Stimulated activated CD8-positive, alpha-beta memory T cell treated with anti-CD3 and anti-CD28 coated beads, Interleukin-2, amount 100 ng/mL, for 1 hour (primary cell): ENCODE measurements around the gene TSPAN14.

Experiments used
- DNase-seq, 2 donors: peaks; one replicate each; pipeline ENCODE4 v3.0.0-alpha.2; 2020; ENCODE audit warnings: low read depth in 2 of 2

TSPAN14 gene

DNA sequence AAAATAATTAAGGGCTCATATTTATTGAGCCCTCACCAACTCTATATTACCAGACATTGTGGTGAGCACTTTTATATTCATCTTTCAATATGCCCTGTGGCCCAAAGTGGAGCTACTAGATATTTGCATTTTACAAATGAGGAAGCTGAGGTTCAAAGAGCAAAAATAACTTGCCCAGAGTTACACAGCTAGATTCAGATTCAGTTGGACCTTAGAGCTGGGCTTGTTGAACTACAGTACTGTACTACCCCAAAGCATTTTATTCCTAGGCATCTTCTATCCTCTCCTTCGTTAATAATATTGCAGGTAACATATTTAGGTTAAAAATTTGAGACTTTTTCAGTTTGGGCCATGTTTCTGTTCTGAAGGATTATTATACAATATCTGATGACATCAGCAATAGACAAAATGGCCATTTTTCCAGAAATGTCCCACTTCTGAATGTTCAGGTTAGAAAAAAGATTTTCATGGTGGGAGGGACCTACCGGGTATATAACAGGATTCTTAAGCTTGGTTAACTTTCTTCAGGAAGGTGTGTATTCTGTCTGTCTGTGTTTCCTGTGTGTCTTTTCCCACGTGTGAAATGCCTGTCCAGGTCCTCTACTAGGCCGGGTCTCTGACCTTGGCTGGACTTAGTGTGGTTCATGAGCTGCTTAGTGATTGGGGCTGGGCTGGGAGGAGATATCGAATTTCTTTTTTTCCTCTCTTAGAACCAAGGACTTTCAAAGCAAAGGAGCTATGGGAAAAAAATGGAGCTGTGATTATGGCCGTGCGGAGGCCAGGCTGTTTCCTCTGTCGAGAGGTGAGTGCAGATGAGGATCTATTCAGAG, 32.2 kb upstream of the TSPAN14 start:
- no peak for DNase-seq

DNA sequence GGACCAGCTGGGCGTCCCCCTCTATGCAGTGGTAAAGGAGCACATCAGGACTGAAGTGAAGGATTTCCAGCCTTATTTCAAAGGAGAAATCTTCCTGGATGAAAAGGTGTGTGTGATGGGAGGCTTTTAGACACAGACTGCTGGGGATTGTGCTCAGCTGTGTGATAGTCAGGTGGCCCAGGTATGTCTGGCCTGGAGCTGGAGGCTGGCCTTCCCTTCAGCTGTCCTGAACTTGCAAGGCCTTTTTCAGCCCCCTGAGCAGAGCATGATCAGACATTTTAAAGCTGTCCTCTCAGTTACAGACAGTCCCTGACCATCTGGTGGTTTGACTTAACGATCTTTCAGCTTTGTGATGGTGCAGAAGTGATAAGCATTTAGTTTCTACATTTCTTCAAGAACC, 28.2 kb upstream of the TSPAN14 start:
- no peak for DNase-seq

DNA sequence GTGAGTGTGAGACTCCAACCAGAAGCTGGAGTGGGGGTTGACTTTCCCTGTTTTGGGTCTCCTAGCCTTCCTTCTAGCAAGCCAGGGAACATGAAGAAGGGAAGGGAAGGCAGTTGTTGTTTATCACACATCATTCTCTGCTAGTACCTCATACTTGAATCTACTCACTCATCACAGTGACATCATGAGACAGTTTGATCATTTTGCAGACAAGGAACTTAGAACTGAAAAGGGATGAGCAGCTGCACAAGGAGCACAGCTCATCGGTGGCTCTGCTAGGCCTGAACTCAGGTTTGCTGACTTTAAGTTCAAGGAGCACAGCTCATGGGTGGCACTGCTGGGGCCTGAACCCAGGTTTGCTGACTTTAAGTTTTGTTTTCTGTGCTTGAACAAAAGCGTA, 26.6 kb upstream of the TSPAN14 start:
- DNase-seq, result no peak

DNA sequence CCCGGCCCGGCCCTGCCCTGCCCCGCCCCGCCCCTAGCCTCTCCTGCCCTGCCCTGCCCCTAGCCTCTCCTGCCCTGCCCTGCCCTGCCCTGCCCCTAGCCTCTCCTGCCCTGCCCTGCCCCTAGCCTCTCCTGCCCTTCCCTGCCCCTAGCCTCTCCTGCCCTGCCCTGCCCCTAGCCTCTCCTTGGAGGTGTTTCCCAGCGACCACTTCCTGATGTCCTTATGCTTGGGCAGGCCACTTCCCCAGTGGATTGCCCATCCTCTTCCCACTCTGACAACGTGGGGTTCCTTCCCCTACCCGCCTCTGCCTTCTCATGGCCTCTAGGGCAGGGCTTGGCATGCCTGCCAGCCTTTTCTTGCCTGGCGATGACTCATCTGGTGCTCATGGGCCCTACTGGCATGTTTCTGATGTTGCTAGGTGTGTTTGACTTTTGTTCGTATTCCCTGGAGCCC, 24.6 kb upstream of the TSPAN14 start:
- no peak for DNase-seq

DNA sequence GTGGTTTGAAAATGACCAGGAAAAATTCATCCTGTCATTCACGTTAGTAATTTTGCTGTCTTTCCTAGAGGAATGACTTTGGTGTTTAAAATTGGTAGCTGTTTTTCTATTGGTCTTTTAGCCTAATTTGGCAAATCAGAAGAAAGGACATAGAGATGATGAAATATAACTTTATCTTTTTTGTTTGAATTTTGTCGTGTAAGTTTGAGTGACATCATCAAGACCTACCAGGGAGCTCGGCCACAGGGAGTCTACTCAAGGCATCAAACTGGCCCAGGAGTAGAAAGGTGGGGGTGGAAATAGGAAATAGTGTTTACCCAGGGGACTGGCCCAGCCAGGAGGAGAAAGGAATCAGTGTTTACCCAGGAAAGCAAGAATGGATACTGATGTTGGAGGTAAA, 21.0 kb upstream of the TSPAN14 start:
- no peak for DNase-seq

DNA sequence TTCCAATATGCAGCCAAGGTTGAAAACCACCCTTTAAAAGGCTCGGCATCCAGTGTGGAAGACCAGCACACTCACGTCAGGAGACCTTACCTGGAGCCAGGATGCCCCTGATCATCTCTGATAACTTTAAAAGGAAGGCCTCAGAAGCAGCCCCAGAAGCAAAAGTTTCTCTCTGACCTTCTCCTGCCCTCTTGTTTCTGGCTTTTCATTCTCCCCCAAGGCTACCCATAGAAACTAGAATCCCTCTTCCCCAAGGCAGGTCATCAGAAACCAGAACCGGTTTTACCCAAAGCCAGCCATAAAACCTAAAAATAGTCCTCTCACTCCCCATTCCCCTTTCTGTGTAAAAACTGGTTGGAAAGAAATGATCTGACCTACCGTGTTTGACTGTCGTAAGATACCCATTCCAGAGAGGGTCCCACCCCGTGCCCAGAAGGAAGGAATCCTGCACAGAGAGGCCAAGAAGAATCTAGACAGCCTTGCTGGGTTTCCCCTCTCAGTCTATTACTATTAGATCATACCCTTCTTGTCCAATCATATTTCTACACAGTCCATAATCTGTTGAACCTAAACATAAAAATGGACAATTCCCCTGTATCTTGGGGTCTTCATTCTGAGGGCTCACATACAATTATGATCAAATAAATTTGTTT, 17.5 kb upstream of the TSPAN14 start:
- no peak for DNase-seq

DNA sequence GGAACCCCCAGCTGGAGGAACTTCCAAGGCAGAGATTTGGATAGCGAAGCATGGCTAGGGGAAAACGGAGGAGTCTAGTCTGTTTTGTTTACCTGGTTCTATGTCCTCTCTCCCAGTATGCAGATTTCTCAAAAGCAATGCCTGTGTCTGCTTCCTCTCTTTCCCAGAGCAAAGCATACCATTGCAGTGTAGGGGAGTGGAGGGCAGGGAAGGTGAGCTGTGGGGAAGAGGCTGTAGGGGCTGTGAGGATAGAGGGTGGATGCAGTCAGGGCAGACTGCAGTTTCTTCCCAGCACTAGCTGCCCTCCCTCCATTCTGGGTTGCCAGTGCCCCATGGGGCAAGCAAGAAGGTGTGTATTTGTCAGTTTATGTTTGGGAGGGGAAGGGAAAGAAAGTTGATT, 16.9 kb upstream of the TSPAN14 start:
- no peak for DNase-seq

DNA sequence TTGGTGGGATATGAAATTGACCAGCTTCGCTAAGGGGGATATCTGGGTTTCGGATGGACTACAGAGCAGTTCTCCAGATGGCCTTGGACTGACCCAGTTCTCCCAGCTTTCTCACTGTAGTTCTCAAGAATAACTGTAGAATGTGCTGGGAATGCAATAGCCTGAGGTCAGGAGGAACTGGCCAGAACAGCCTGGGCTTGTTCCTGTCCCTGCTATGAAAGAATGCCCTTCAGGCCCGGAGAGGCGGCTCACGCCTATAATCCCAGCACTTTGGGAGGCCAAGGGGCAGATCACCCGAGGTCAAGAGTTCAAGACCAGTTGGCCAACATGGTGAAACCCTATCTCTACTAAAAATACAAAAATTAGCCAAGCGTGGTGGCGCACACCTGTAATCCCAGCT, 12.3 kb upstream of the TSPAN14 start:
- no peak for DNase-seq

DNA sequence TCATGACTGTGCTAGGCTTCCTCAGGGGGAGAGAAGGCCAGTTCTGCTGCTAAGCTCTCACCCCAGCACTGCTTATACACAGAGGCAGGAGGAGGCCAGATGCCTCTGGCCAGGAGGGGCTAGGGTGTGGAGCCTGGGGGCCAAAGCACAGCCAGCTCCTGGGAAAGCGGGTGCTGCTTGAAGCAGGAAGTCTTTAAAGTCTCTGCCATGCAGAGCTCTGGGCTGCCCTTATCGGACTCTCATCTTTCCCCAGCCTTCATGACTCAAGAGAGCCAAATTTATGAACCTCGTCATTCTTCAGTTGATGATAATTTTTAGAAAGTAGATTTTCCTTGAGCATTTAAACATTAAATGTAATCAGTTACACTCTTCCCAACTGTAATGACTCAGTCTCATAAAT, 11.2 kb upstream of the TSPAN14 start:
- DNase-seq, result no peak

DNA sequence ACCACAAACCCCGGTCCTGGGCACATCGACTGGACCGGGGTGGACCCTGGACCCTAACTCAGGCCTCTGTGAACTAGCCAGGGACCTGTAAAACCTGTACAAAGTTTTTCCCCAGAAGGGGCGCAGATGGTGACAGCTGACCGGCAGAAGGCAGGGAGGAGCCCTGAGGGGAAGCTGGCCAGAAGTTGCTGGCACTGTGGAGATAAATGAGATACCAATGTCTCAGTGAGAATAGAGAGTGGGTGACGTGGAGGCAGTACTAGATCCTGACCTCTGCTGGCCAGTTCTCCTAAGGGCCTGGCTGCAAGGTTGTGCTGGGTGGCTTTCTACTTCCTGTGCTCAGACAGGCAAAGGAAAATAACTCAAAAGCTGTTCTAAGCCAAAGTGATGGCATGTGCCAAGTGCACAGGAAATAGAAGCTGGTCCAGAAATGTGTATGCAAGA, 10.6 kb upstream of the TSPAN14 start:
- DNase-seq, result no peak

DNA sequence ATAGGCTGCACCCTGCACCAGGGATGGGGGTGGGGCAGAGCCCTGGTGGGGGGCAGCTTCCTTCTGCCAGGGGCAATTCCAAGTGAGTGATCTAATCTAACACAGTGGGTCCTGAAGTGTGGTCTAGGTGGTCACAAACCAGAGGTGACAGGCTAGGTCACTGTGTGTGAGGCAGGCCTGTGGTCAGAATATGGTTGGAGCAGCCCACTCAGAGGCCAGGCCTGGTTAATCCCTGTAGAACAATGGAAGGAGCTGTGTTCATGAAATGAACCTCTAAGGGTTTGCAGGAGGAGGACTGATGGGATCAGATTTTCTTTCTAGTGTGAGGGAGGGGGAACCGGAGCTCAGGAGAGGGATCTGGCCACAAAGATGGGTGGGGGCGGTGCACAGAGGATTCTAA, 10.0 kb upstream of the TSPAN14 start:
- no peak for DNase-seq

DNA sequence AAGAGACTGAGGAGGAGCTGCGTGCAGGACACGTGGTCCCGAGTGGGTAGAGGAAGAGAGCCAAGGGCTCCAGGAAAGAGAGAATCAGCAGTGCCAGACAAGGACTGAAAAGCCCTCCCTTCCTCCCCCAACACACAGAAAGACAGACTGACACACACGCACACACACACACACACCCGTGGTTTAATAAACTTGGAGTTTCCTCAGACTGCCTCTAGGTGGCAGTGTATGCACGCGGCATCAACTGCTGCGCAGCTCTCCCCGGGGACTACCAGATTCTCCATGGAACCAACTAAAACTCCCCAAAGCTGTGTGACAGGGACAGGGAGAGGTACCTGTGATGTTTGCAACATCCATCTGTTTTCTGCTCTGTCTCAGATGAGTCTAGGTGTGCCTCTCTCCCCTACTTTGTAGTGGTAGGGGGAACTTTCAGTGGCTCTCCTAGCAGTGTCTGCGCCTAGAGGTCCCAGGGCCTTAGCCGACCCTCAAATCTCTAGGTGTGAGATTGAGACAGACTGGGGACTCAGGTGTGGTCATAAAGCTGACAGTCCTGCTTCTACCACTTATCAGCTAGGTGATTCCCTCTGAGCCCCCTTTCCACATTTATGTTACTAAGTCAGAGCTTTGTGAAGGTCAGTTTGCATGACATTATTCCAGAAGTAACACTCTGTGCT, 9.3 kb upstream of the TSPAN14 start:
- peak in 1 of 2 donors; percentile 62 for DNase-seq

DNA sequence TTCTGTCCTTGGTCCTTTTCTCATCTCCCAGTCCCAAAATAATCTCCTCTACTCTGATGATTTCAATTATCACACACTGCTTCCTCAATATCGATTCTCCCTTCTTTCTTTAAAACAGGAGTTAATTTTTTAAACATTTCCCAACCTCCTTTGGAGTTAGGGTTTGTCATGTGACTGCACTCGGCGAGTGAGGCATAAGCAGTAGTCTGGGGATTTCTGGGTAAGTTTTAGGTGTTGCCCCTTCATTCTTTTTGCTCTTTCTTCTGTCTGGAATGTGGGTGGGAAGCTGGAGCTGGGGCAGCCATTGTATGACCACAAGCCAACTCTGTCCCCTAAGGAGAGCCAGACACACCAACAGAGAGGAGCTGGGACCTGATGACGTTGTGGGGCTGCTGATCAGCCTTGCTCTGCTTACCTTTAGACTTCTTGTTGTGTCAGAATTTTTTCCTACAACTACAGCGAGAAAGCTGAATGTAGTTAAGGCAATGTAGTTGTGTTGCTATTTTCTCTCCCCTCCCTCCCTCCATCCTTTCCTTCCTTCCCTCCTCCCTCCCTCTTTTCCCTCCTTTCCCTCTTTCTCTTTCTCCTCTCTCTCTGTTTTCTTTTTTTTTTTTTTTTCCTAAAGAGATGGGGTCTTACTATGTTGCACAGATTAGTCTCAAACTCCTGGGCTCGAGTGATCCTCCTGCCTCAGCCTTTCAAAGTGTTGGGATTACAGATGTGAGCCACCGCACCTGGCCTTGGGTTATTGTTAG, 6.5 kb upstream of the TSPAN14 start:
- no peak for DNase-seq

DNA sequence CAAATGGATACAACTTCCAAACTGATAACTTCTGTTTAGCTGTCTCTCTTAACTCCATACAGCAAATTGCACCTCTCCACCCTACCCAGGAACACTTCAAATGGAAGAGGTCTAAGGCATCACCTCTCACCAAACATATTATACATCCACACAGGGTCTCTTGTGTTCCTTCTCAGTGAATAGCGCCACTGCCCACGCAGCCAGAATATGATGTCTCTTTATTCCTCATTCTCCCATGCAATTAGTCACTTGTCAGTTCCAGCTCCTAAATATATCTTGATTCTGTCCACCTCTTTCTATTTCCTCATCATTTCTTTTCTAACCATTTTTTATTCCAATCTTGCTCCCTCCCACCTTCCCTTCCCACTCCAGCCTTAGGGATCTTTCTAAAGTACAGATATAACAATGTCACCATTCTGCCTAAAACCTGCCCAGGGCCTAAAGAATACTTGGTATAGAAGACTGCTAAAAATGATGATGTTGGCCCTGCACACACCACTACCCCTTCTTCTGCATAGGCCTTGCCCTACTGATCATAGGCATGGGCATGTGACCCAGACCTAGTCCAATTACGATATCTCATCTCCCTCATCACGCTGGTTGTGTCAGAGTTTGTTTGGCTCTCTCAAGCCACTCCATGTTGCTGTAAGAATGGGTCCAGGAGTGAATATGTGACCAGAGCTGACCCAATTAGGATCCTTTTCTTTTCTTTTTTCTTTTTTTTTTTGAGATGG, 5.7 kb upstream of the TSPAN14 start:
- no peak for DNase-seq

DNA sequence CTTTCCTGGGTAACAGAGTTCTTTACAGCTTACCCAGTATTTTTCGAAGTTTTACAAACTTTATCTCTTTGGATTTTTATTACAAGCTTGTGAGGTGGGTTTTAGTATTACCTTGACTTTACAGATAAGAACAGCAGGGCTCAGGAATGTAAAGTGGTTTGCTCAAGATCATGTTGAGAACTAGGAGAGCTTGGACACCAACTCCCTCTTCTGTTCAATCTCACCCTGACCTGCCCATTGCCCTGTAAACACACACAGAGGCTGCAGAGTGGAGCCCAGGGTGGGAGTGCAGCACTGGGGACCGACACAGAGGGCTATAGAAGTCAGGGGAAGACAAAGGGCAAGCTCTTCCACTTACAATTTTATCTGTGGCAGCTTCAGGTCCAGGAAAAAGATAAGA, 4.6 kb upstream of the TSPAN14 start:
- no peak for DNase-seq

DNA sequence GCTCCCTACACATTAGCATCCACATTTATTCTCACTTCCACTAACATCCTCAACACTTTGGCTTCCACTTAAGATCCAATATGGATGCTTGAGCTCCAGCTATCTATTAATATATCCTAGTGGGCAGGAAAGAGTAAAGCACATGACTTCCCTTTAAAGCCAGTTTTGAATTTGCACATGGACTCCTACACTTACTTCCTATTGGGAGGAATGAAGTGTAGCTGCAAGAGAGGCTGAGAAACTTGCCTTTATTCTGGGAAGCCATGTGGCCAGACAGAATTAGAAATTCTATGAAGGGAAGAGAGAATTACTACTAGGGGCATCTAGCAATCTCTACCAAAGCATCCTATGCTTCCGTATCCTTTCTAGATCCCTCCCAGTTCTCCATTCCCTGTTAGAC, 3.0 kb upstream of the TSPAN14 start:
- DNase-seq, result no peak

DNA sequence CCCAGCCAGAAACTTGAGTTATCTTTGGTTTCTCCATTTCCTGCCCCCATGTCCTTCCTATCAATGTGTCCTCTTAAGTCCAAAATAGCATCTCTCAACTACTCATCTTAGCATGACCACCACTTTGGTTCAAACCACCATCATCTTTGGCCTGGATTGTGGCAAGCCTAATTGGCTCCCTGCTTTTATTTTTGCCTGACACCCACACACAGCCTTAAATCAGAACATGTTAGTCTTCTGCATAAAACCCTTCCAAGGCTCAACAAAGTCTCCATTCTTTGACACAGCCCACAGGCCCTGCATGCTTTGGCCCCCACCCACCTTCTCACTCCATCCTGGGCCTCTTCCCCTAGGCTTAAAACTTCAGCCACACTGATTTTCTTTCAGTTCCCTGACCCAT, 2.0 kb upstream of the TSPAN14 start:
- no peak for DNase-seq

DNA sequence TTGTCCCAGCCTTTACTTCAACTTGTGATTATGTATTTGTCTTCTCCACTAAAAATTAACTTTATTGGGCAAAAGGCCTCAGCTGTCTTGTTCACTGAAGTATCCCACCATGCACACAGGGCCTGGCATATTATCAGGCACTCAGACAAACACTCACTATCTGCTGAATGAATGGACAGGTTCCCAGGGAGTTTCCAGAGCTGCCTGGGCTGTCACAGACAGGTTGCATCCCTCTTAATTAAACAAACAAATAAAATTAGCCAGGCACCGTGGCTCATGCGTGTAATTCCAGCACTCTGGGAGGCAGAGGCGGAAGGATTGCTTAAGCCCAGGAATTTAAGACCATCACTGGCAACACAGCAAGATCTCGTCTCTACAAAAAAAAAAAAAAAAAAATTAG, 1.5 kb upstream of the TSPAN14 start:
- DNase-seq, result no peak

DNA sequence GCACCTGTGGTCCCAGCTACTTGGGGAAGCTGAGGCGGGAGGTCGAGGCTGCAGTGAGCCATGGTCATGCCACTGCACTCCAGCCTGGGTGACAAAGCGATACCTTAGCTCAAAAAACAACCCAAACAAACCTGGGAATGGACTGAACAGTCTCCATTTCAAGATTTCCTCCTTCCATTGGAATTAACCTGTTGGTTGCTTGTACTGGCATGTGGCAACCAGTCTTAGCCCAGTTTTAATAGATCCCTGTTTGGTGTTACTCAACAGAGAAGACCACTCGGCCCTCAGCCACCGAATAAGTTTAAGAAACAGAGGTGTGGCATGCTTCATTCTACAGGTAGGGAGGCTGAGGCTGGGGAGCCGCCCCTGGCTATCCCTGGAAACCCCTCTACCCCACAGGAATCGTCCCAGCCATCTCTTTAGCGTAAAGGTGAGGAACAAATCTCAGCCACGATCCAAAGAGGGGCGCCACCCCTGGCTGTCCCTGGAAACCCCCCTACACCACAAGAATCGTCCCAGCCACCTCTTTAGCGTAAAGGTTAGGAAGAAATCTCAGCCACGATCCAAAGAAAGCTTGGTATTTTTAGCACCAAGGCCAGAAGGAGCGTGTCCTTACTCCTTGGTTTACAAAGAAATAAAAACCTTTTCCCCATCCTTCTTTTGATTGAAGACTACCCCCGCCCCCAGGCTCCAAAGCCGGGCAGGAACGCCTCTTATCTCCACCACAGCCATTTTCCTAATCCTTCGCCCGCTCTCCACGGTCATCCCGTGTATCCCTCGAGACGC, 861 bp upstream of the TSPAN14 start:
- DNase-seq, result no peak
